Vagina (tissue), 2 donors: ENCODE data around the gene GBA3.

Source experiments
- POLR2AphosphoS5 ChIP-seq, 2 donors: sonication (generic); formaldehyde crosslinking; IDR thresholded peaks; one replicate each; pipeline ENCODE4 v1.9.0; 2017; ENCODE audit warnings: antibody characterized with exemption in 2 of 2, mild to moderate bottlenecking in 2 of 2, low read depth in 1 of 2; ENCODE audit not compliant: insufficient read depth in 1 of 2
- TF ChIP-seq, protein P1 (sequence below), 3 experiments: fragments of 450-650 bp in 2 of 3; fragments of 200-600 bp in 1 of 3; sonication (generic) in 1 of 3; IDR thresholded peaks; one replicate each; pipeline ENCODE4 v1.5.1; 2017 to 2019; ENCODE audit warnings: antibody characterized with exemption in 3 of 3, mild to moderate bottlenecking in 2 of 3, moderate library complexity in 2 of 3

DNA sequence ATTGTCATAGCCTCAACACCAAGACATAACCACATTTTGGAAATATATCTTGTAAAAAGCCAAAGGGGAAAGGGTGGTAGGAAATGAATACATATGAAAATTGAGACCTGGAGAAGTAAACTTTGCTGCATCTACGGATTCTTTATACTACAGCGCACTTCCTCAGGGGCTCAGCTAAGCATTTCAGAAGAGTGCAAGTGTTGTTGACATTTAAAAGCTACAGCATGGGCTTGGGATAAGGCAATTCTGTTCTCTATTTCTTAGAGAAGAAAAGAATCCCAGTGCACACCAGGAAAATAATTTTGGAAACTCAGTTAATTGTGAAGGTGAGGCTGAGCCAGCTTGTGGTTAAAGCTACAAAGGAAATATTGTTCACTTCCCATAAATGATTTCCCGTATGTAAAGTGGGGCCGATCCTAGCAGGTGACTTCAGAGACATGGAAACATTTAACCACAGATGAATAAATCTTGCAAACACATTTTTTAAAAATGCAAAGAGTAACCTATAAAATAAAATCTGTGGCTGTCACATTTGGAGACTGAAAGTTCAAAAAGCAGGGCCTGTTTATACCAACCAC lies 12.6 kb upstream of the GBA3 start:
- TF ChIP-seq, protein P1, sequence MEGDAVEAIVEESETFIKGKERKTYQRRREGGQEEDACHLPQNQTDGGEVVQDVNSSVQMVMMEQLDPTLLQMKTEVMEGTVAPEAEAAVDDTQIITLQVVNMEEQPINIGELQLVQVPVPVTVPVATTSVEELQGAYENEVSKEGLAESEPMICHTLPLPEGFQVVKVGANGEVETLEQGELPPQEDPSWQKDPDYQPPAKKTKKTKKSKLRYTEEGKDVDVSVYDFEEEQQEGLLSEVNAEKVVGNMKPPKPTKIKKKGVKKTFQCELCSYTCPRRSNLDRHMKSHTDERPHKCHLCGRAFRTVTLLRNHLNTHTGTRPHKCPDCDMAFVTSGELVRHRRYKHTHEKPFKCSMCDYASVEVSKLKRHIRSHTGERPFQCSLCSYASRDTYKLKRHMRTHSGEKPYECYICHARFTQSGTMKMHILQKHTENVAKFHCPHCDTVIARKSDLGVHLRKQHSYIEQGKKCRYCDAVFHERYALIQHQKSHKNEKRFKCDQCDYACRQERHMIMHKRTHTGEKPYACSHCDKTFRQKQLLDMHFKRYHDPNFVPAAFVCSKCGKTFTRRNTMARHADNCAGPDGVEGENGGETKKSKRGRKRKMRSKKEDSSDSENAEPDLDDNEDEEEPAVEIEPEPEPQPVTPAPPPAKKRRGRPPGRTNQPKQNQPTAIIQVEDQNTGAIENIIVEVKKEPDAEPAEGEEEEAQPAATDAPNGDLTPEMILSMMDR (IDR thresholded peaks at IDR 0.05) = no peak
- TF ChIP-seq POLR2AphosphoS5 (IDR thresholded peaks at IDR 0.05; ENCODE audit: insufficient read depth in 1 of 2, low read depth in 1 of 2) = no peak
